OCI-LY7 (cell line): ENCODE data around the gene ADPRHL1. TPM values are rescaled to one million over a fixed set of nuclear protein-coding genes. Genes with fewer than 3 reads are reported as not detected.

Experiments used
- BruUV-seq: library from RNA; stranded (reverse); fragments of 400-500 nt; replicated peaks from 2 replicates; lab custom pipeline; 2021; lab: Mats Ljungman, UMichigan
- CTCF ChIA-PET: fragments of 300-600 bp; sonication (Branson Sonifier 250); formaldehyde crosslinking; loops from one replicate; lab custom pipeline; 2022; ENCODE audit warnings: antibody characterized with exemption; ENCODE audit not compliant: unreplicated experiment; lab: Charles Lee
- POLR2A ChIA-PET: fragments of 300-600 bp; sonication (Branson Sonifier 250); formaldehyde crosslinking; loops from one replicate; lab custom pipeline; 2022; ENCODE audit warnings: antibody characterized with exemption; lab: Charles Lee
- DNase-seq: peaks from one replicate; pipeline ENCODE4 v3.0.0-alpha.2; 2015; ENCODE audit warnings: low spot score
- H2AFZ ChIP-seq: fragments of 200-600 bp; sonication (generic), shearing (Covaris generic); 2 replicates; pipeline ENCODE4 v1.6.1; 2014; ENCODE audit warnings: mild to moderate bottlenecking, antibody characterized with exemption, low read length, moderate library complexity
- H3K27ac ChIP-seq: fragments of 200-600 bp; sonication (generic); 2 replicates; pipeline ENCODE4 v1.5.1; 2014; ENCODE audit warnings: mixed run types, low read depth, mild to moderate bottlenecking, moderate library complexity, low read length, inconsistent platforms; ENCODE audit not compliant: poor library complexity, severe bottlenecking
- H3K36me3 ChIP-seq: fragments of 200-600 bp; sonication (generic); 2 replicates; pipeline ENCODE4 v1.6.1; 2014; ENCODE audit warnings: mild to moderate bottlenecking, antibody characterized with exemption, low read length, moderate library complexity, mixed read lengths; ENCODE audit not compliant: insufficient read depth
- H3K4me1 ChIP-seq: fragments of 200-600 bp; sonication (generic); 2 replicates; pipeline ENCODE4 v1.5.1; 2014; ENCODE audit warnings: mild to moderate bottlenecking, low read length; ENCODE audit not compliant: insufficient read depth, poor library complexity, severe bottlenecking
- H3K4me2 ChIP-seq: fragments of 200-600 bp; sonication (generic); 2 replicates; pipeline ENCODE4 v1.6.1; 2014; ENCODE audit warnings: mild to moderate bottlenecking, low read length
- H3K4me3 ChIP-seq: fragments of 200-600 bp; sonication (generic); 2 replicates; pipeline ENCODE4 v1.5.1; 2014; ENCODE audit warnings: mild to moderate bottlenecking, low read depth, low read length; ENCODE audit not compliant: poor library complexity, severe bottlenecking
- H3K79me2 ChIP-seq: fragments of 200-600 bp; sonication (generic); 2 replicates; pipeline ENCODE4 v1.6.1; 2016; ENCODE audit warnings: low read depth, mild to moderate bottlenecking, low read length, moderate library complexity, mixed read lengths; ENCODE audit not compliant: insufficient read depth
- H3K9me2 ChIP-seq: fragments of 200-600 bp; sonication (generic); 2 replicates; pipeline ENCODE4 v1.6.1; 2016; ENCODE audit warnings: mild to moderate bottlenecking, low read length, mixed read lengths; ENCODE audit not compliant: insufficient read depth
- H3K9me3 ChIP-seq: fragments of 200-600 bp; sonication (generic); 2 replicates; pipeline ENCODE4 v1.6.1; 2014; ENCODE audit warnings: mild to moderate bottlenecking, mixed run types, low read length, mixed read lengths
- H4K20me1 ChIP-seq: fragments of 200-600 bp; sonication (generic); 2 replicates; pipeline ENCODE4 v1.6.1; 2014; ENCODE audit warnings: mild to moderate bottlenecking, antibody characterized with exemption, low read length, moderate library complexity, mixed read lengths; ENCODE audit not compliant: insufficient read depth
- EZH2phosphoT487 ChIP-seq: fragments of 200-600 bp; sonication (generic); IDR thresholded peaks from 2 replicates; pipeline ENCODE4 v1.6.1; 2018; ENCODE audit warnings: low read depth, borderline replicate concordance, mild to moderate bottlenecking, mixed run types, antibody characterized with exemption, low read length, moderate library complexity, mixed read lengths
- intact Hi-C: fragments of 100-400 bp; cut with micrococcal nuclease; formaldehyde crosslinking; loops from one replicate; pipeline ENCODE4 v1.10.0; 2022; ENCODE audit not compliant: unreplicated experiment
- total RNA-seq, 2 experiments: library from RNA; depleted of rRNA in 1 of 2; stranded (reverse); fragments of >200 nt in 1 of 2; shearing (Covaris generic) in 1 of 2; gene quantifications; 2 replicates each; pipeline ENCODE4 v1.2.3, GENCODE V29; 2014 to 2022
- TF ChIP-seq, protein P1 (sequence below): fragments of 200-600 bp; sonication (generic); conservative IDR thresholded peaks from 2 replicates; pipeline ENCODE4 v1.5.1; 2014; ENCODE audit warnings: mild to moderate bottlenecking, antibody characterized with exemption, low read length, moderate library complexity, mixed read lengths

Gene ADPRHL1
- total RNA-seq, 2 experiments from 2014 or later = 2.5 to 6.2 TPM

DNA sequence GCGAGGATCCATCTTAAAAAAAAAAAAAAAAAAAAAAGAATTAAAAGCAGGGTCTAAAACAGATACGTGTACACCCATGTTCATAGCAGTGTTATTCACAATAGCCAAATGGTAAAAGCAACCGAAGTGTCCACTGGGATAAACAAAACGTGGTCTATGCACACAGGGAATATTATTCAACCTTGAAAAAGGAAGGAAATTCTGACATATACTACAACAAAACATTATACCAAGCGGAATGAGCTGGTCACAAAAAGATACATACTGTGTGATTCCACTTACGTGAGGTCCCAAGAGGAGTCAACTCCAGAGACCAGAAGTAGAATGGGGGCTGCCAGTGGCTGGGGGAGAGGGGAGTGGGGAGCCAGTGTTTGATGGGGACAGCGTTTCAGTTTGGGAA, 14.7 kb upstream of the ADPRHL1 start:
- BruUV-seq = no TSS peak
- TF ChIP-seq EZH2phosphoT487 = no peak
- TF ChIP-seq, protein P1, sequence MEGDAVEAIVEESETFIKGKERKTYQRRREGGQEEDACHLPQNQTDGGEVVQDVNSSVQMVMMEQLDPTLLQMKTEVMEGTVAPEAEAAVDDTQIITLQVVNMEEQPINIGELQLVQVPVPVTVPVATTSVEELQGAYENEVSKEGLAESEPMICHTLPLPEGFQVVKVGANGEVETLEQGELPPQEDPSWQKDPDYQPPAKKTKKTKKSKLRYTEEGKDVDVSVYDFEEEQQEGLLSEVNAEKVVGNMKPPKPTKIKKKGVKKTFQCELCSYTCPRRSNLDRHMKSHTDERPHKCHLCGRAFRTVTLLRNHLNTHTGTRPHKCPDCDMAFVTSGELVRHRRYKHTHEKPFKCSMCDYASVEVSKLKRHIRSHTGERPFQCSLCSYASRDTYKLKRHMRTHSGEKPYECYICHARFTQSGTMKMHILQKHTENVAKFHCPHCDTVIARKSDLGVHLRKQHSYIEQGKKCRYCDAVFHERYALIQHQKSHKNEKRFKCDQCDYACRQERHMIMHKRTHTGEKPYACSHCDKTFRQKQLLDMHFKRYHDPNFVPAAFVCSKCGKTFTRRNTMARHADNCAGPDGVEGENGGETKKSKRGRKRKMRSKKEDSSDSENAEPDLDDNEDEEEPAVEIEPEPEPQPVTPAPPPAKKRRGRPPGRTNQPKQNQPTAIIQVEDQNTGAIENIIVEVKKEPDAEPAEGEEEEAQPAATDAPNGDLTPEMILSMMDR = no peak
- intact Hi-C loops = no loop called here
- ChIA-PET CTCF (no interaction called here), POLR2A (interaction anchor here (0.7 kb wide), 1 partner anchor 25 kb away, joined by 3 read pairs; no protein-coding TSS in a partner anchor)
- Histone ChIP-seq H3K9me2 (no peaks in the 10 kb centered on the region), H3K9me3 (no peaks in the 10 kb centered on the region), H2AFZ (no peak overlapping the region), H3K4me2 (no peak overlapping the region), H3K79me2 (no peaks in the 10 kb centered on the region), H3K4me1 (no peaks in the 10 kb centered on the region), H3K4me3 (no peak overlapping the region), H4K20me1 (no peaks in the 10 kb centered on the region), H3K27ac (no peak overlapping the region), H3K36me3 (peaks cover 12% of the 10 kb centered on the region; the same call in 1 of the 2 replicates)
- DNase-seq = no peak

DNA sequence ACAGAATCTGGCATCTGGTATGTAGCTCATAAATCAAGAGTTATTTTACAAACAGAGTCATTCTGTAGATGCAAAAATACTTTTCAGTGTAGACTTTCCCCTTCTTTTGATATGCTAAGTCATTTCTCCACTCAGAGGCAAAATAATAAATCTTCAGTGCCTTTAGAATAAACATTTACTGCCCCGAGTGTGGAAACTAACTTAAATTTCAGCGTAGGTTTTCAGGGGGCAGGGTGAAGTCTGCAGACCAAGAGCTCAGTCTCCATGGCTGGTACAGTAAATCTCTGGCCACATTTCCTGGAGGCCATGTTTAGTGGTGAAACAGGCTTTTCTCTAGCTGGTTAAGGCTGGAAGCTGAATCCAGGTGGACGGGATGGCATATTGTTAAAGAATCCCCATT, 13.1 kb upstream of the ADPRHL1 start:
- no peak overlapping the region for H2AFZ ChIP-seq
- no peaks in the 10 kb centered on the region for H3K4me1 ChIP-seq
- no peaks in the 10 kb centered on the region for H4K20me1 ChIP-seq
- H3K4me2 ChIP-seq = no peak overlapping the region
- TF ChIP-seq, protein P1 = no peak
- TF ChIP-seq EZH2phosphoT487 = no peak
- no peaks in the 10 kb centered on the region for H3K9me3 ChIP-seq
- DNase-seq = no peak
- intact Hi-C loops = no loop called here
- no peaks in the 10 kb centered on the region for H3K9me2 ChIP-seq
- ChIA-PET CTCF (no interaction called here), POLR2A (interaction anchor here (1.7 kb wide), 1 partner anchor 10 kb away, joined by 4 read pairs; no protein-coding TSS in a partner anchor)
- peaks cover 12% of the 10 kb centered on the region; the same call in 1 of the 2 replicates for H3K36me3 ChIP-seq
- H3K27ac ChIP-seq = no peak overlapping the region
- no TSS peak for BruUV-seq
- no peak overlapping the region for H3K4me3 ChIP-seq
- no peaks in the 10 kb centered on the region for H3K79me2 ChIP-seq

GRCh38 chr13:113465300-113465699, 12.0 kb upstream of the ADPRHL1 start:
- no peak overlapping the region for H3K4me2 ChIP-seq
- no peaks in the 10 kb centered on the region for H3K9me3 ChIP-seq
- H3K4me3 ChIP-seq = no peak overlapping the region
- H3K27ac ChIP-seq = no peak overlapping the region
- H3K4me1 ChIP-seq = no peaks in the 10 kb centered on the region
- TF ChIP-seq, protein P1 = no peak
- TF ChIP-seq EZH2phosphoT487 = no peak
- no peak for DNase-seq
- no peaks in the 10 kb centered on the region for H3K79me2 ChIP-seq
- no peaks in the 10 kb centered on the region for H4K20me1 ChIP-seq
- ChIA-PET POLR2A (interaction anchor here (1.0 to 1.7 kb wide), 2 partner anchors 11 to 28 kb away, joined by 3 to 4 read pairs; no protein-coding TSS in a partner anchor), CTCF (interaction anchor here (0.6 kb wide), 1 partner anchor 20 kb away, joined by 3 read pairs; no protein-coding TSS in a partner anchor)
- BruUV-seq = no TSS peak
- no peak overlapping the region for H2AFZ ChIP-seq
- peaks cover 12% of the 10 kb centered on the region; the same call in 1 of the 2 replicates for H3K36me3 ChIP-seq
- intact Hi-C loops = no loop called here
- no peaks in the 10 kb centered on the region for H3K9me2 ChIP-seq
